ENCODE results near the gene SLC6A7.

The SLC6A7 gene

GRCh38 chr5:150177721-150178120 is 12.1 kb upstream of the SLC6A7 start:
- DNase-seq (ENCODE audit: low read depth, low spot score) = no peak
- ChIA-PET POLR2A (no interaction called here), CTCF (interaction anchor here (0.9 to 13.3 kb wide), 6 partner anchors 9 to 173 kb away, joined by 3 to 176 read pairs (median 12); partner anchors contain the start of genes PDGFRB and SLC6A7)
- TF ChIP-seq CTCF (IDR thresholded peaks at IDR 0.05; ENCODE audit: insufficient read depth, low read length, missing control alignments) = no peak
- no peak overlapping the region for H3K4me3 ChIP-seq (ENCODE audit: low read depth, low read length)

- CTCF ChIA-PET = interaction anchor here (0.9 to 13.3 kb wide), 8 partner anchors 9 to 344 kb away, joined by 3 to 176 read pairs (median 4); partner anchors contain the start of genes PDGFRB and SLC6A7
- POLR2A ChIA-PET = no interaction called here
- TF ChIP-seq CTCF (IDR thresholded peaks at IDR 0.05; ENCODE audit: insufficient read depth, low read length, missing control alignments) = no peak
- no peak for DNase-seq (ENCODE audit: low read depth, low spot score)
- no peak overlapping the region for H3K4me3 ChIP-seq (ENCODE audit: low read depth, low read length)
Measured at GRCh38 chr5:150178262-150178661, 11.6 kb upstream of the SLC6A7 start.

- no peak for TF ChIP-seq CTCF (IDR thresholded peaks at IDR 0.05; ENCODE audit: insufficient read depth, low read length, missing control alignments)
- ChIA-PET POLR2A (no interaction called here), CTCF (interaction anchor here (0.8 to 13.3 kb wide), 4 partner anchors 16 to 345 kb away, joined by 3 to 176 read pairs (median 4); no protein-coding TSS in a partner anchor)
- no peak overlapping the region for H3K4me3 ChIP-seq (ENCODE audit: low read depth, low read length)
- no peak for DNase-seq (ENCODE audit: low read depth, low spot score)
Measured at GRCh38 chr5:150179019-150179620, 10.7 kb upstream of the SLC6A7 start.

- no peak for TF ChIP-seq CTCF (IDR thresholded peaks at IDR 0.05; ENCODE audit: insufficient read depth, low read length, missing control alignments)
- no peak overlapping the region for H3K4me3 ChIP-seq (ENCODE audit: low read depth, low read length)
- POLR2A ChIA-PET = interaction anchor here (0.6 kb wide), 1 partner anchor 25 kb away, joined by 3 read pairs; the partner anchor contains the start of gene PDGFRB
- CTCF ChIA-PET = interaction anchor here (0.9 to 13.3 kb wide), 2 partner anchors 19 to 51 kb away, joined by 3 to 176 read pairs; no protein-coding TSS in a partner anchor
- DNase-seq (ENCODE audit: low read depth, low spot score) = no peak
Measured at GRCh38 chr5:150180241-150181026, 9.4 kb upstream of the SLC6A7 start.

- no peak for TF ChIP-seq CTCF (IDR thresholded peaks at IDR 0.05; ENCODE audit: insufficient read depth, low read length, missing control alignments)
- no peak overlapping the region for H3K4me3 ChIP-seq (ENCODE audit: low read depth, low read length)
- no peak for DNase-seq (ENCODE audit: low read depth, low spot score)
- ChIA-PET CTCF (interaction anchor here (0.9 to 13.3 kb wide), 2 partner anchors 20 to 51 kb away, joined by 3 to 176 read pairs; no protein-coding TSS in a partner anchor), POLR2A (no interaction called here)
Measured at GRCh38 chr5:150181027-150181426, 8.8 kb upstream of the SLC6A7 start.

Measured in AG04449 (cell line).